Stimulated activated CD4-positive, alpha-beta T cell treated with anti-CD3 and anti-CD28 coated beads, Interleukin-1b, Interleukin-23, amount 100 ng/mL, for 4 hours (primary cell): ENCODE data around the gene MFNG.
A peak's percentile ranks its signal among the peaks of the same experiment; 100 is the strongest.

Source experiments
- DNase-seq, 2 donors: peaks; one replicate each; pipeline ENCODE4 v3.0.0-alpha.2; 2020; ENCODE audit warnings: low read depth in 2 of 2

MFNG gene

DNA sequence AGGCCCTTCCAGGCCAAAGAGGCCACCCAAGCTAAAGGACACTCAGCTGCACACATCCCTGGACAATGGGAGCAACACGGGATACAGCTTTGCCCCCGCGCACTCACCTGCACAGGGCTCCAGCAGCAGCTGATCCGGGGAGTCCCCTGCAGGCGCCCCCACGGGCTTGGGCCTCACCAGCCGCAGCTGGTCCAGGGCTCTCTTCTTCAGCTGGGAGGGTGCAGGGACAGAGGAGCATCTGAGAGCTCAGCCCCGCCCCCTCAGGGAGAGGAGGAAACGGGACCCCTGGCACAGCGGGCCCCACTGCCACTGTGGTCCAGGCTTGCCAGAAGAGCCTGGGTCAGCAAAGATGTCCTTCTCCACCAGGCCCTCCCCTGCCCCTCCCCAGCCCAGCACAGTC is 7.8 kb upstream of the MFNG start:
- no peak for DNase-seq

GRCh38 chr22:37492428-37493344 is 6.5 kb upstream of the MFNG start:
- DNase-seq = peak; percentile 30 to 35

DNA sequence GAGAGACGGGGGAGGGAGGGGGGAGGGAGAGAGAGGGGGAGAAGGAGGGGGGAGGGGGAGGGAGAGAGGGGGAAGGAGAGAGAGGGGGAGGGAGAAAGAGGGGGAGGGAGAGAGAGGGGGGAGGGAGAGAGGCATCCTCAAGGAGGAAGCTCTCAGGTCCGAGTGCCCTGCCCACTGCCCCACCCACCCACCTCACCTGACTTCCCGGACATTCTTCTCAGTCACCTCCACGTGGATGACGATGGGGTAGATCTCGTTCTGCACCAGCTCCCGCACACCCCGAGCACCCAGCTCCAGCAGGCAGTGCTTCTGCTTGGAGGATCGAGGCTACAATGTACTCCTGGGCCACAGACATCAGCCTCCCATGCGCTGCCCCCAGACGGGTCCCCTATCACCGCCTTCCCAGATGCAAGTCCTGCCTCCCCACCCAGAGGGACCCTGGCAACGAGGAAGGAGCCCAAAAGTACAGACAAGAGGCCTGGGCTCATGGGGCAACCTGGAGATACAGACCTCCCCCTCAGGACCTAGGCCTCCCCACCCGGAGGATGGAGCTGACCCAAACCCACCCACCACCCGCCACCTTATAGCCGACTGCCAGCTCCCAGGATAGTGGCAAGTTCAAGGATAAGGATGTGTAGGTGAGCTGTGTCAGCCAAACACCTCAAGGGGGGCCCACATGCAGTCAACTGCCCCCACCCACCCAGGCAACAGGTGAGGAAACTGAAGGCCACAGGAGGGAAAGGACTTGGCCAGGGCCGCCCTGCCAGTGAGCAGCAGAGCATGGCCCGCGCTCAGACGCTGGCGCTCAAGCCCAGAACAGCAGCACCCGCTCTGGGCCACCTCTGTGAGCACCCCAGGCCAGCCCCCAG is 5.6 kb upstream of the MFNG start:
- no peak for DNase-seq

GRCh38 chr22:37491106-37491505 is 4.9 kb upstream of the MFNG start:
- DNase-seq = no peak

GRCh38 chr22:37489983-37490382 is 3.8 kb upstream of the MFNG start:
- DNase-seq = no peak

- DNase-seq = no peak
Observed at GRCh38 chr22:37488337-37489135, 2.4 kb upstream of the MFNG start.

DNA sequence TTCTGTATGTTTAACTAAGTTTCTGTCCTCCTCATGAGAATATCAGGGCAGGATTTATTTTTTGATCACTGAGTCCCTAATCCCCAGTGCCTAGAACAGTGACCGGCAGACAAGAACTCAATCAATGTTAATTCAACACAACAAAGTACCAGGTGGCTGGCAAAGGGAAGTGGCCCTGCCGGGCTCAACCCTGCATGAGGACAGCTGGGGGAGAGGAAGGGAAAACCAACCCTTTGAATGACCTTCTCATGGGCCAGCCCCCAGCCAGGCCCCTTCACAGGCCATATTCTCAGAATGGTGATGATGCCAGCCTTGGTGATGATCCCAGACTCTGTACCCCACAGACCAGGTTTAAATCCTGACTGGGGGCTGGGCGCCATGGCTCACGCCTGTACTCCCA is 1.4 kb upstream of the MFNG start:
- no peak for DNase-seq

- no peak for DNase-seq
Observed at GRCh38 chr22:37487129-37487528, 945 bp upstream of the MFNG start.

- peak in 1 of 2 donors; percentile 19 for DNase-seq
Observed at GRCh38 chr22:37485395-37486223, 575 bp downstream of the MFNG start.

DNA sequence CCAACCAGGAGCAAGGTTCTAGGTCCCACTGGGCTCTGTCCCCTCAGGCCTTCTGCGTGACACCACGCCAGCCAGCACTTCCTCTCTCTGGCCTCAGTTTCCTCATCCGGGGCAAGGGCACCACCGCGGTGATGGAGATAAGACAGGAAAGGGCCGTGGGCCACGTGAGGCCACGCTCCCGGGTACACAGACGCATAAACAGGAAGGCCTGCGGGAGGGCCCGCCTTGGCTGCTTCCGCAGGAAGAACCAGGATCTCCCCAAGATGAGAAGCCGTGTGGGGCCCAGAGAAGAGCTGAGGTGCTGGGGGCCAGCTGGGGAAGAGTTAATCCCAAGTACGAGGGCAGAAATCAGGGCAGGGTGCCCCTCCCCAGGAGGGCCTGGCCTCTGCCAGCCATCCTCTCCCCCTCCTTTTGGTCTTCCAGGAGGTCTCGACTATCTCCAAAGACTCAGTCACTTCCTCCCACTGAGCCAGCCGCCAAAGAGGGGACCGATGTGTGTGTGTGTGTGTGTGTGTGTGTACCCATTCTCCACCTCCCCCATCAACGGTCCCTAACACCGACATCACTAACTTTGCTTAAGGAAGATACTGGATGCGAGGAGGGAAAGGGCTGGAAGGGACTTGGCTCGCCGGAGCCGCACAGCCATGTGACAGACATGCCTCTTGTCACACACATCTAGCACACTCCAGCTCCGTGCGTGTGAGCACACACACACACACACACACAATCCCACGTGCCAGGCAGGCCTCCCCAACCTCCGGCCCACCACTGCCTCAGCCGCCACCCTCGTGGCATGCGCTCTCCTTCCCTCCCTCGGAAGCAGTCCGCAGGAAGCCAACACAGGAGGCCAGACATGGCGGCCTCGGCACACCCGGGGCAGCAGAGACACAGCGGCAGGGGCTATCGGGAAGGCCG is 1.4 kb downstream of the MFNG start:
- peak; percentile 52 to 72 for DNase-seq

DNA sequence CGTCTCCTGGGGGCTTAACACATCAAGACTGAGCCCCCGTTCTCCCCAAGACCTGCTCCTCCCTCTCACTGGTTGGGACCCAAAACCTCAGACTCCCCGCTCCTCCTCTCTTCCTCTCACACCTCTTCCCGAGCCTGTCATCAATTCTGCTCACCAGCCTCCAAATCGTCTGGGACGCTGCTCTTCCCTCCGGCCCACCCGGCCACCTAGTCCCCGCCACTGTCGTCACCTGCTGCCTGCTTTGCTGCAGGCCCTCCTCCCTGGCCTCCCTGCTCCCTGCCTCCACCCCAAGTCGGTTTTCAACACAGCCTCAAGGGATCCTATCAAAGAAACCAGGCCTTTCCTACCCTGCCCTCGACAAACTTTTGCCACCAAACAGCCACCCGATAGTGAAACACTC is 3.1 kb downstream of the MFNG start:
- DNase-seq = no peak

DNA sequence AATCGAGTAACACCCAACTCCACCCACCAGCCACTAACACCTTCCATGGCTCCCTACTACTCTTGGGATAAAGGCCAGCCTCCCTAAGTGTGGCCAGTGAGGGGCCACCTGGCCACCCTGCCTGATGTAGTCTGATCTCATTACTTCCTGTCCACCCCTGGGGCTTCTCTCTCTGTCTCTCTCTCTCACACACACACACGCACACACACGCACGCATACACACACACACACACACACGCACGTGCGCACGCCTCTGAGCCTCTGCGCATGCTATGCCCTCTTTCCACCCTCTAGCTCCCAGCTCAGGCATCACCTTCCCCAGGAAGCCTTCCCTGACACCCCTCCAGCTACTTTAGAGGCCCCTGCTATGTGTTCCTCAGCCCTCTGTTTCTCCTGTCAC is 3.9 kb downstream of the MFNG start:
- no peak for DNase-seq

- no peak for DNase-seq
Observed at GRCh38 chr22:37481347-37481907, 4.8 kb downstream of the MFNG start.

DNA sequence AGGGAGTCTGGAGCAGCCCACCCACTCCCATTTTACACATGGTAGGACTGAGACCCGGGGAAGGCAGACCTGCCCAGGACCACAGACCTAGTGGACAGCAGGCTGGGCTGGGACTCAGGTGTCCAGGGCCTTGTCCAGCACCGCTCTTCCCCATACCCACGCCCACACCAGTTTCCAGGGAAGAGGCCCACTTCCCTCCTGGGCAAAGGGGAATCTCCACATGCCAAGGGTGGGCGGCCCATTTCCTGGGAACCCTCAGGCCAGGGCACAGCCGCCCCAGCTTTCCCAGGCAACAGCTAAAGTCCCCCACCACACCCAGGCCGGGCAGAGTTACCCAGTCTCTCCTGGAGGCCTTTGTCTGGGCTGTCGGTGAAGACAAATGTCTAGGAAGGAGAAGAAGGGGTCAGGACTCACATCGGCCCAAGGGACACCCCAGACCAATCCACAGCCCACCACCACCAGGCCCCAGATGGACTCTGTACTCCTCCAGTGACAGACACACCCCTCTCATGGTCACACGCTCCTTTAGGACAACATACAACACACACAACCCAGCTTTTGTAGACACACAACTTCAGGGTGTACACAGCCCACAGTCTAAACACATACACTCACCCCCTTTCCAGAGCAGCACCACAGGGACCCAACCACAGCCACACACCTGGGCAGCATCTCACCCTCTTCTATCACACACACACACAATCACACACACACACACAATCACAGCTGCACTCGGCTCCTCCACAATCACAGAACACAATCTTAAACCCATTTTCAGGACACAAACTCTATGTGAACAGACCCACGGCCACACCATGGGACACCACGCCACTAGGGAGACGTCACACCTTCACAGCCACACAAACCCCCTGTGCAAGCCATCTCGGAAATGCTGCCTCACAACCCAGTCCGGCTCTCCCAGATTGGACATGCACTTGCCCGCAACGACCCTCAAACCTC is 5.5 kb downstream of the MFNG start:
- no peak for DNase-seq

DNA sequence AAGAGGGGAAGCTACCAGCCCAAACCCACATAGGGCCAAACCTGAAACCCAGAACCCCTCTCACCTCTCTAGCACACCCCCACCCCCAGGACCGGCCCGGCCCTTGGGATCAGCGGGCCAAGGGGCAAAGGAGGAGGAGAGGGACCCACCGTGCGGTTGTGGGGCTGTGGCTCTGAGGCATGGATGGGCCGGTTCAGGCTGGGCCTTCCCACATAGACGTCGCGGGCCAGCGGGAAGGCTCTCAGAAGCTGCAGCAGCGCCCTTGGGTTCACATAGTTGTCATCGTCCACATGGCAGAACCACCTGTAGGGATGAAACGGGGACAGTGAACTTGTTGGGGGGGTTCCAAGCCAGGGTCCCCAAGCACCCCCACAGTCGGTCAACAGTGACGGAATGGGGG is 7.0 kb downstream of the MFNG start:
- no peak for DNase-seq

GRCh38 chr22:37476389-37477329 is 9.5 kb downstream of the MFNG start:
- DNase-seq = no peak

DNA sequence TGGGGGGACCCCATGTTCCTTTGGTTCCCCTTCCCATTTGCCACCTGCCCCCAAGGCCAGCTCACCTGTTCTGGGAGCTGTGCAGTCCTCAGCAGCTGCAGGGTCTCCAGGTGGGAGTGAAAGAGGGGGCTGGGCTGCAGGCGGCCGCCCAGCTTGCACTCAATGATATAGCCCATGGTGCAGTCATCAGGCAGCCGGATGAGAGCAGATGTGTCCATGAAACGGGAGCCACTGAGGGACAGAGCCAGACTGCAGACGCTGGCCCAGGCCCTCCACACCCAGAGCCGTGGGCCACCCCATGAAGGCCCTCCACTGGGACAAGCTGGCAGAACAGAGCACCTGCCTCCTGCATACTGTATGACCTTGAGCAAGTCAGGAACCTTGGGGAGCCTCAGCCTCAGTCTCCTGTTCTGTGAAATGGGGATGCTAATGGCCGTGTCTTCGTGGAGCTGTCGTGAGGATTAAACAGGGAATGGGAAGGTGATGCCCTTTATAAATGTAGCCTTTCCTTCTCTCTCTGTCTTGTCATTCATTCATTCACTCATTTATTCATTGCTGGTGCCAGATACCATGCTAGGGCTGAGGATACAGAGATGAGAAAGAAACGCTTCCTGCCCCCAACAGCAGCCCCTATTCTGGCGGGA is 11.6 kb downstream of the MFNG start:
- DNase-seq = no peak
